ENCODE measurements around the gene FECH.

Gene FECH

GRCh38 chr18:57555134-57555533, 31.4 kb downstream of the FECH start:
- 100% methylated on average over 2 of the region's 2 CpGs for WGBS, 2 experiments
- Histone ChIP-seq H3K4me1 (ENCODE audit: control insufficient read depth, insufficient read depth, low read length) (no peaks in the 10 kb centered on the region), H3K9me3 (ENCODE audit: control insufficient read depth, low read length) (no peaks in the 10 kb centered on the region), H3K27ac (ENCODE audit: insufficient read depth, low read depth, low read length, poor library complexity, severe bottlenecking) (no peak overlapping the region), H3K27me3 (ENCODE audit: control insufficient read depth, insufficient read depth, low read length, poor library complexity, severe bottlenecking) (no peaks in the 10 kb centered on the region), H3K36me3 (ENCODE audit: control insufficient read depth, insufficient read depth, low read length) (peaks cover 11% of the 10 kb centered on the region), H3K4me3 (ENCODE audit: insufficient read depth, low read depth, low read length) (no peak overlapping the region)

- no peaks in the 10 kb centered on the region for H3K4me1 ChIP-seq (ENCODE audit: control insufficient read depth, insufficient read depth, low read length)
- no peaks in the 10 kb centered on the region for H3K9me3 ChIP-seq (ENCODE audit: control insufficient read depth, low read length)
- H3K27me3 ChIP-seq (ENCODE audit: control insufficient read depth, insufficient read depth, low read length, poor library complexity, severe bottlenecking), result no peaks in the 10 kb centered on the region
- no peak overlapping the region for H3K4me3 ChIP-seq (ENCODE audit: insufficient read depth, low read depth, low read length)
- H3K36me3 ChIP-seq (ENCODE audit: control insufficient read depth, insufficient read depth, low read length), result peaks cover 11% of the 10 kb centered on the region
- H3K27ac ChIP-seq (ENCODE audit: insufficient read depth, low read depth, low read length, poor library complexity, severe bottlenecking), result no peak overlapping the region
- 90 to 92% methylated on average over 10 of the region's 10 CpGs for WGBS, 2 experiments
These were observed 36.0 kb downstream of the FECH start for GRCh38 chr18:57550510-57550909.

- Histone ChIP-seq H3K27me3 (ENCODE audit: control insufficient read depth, insufficient read depth, low read length, poor library complexity, severe bottlenecking) (no peaks in the 10 kb centered on the region), H3K4me3 (ENCODE audit: insufficient read depth, low read depth, low read length) (no peak overlapping the region), H3K9me3 (ENCODE audit: control insufficient read depth, low read length) (no peaks in the 10 kb centered on the region), H3K36me3 (ENCODE audit: control insufficient read depth, insufficient read depth, low read length) (peaks cover 4% of the 10 kb centered on the region), H3K4me1 (ENCODE audit: control insufficient read depth, insufficient read depth, low read length) (no peaks in the 10 kb centered on the region), H3K27ac (ENCODE audit: insufficient read depth, low read depth, low read length, poor library complexity, severe bottlenecking) (no peak overlapping the region)
- 86 to 99% methylated on average over 4 of the region's 4 CpGs for WGBS, 2 experiments
These were observed 39.2 kb downstream of the FECH start for GRCh38 chr18:57547260-57547659.

GRCh38 chr18:57544936-57545660, 41.4 kb downstream of the FECH start:
- Histone ChIP-seq H3K27me3 (ENCODE audit: control insufficient read depth, insufficient read depth, low read length, poor library complexity, severe bottlenecking) (no peaks in the 10 kb centered on the region), H3K9me3 (ENCODE audit: control insufficient read depth, low read length) (no peaks in the 10 kb centered on the region), H3K27ac (ENCODE audit: insufficient read depth, low read depth, low read length, poor library complexity, severe bottlenecking) (no peak overlapping the region), H3K36me3 (ENCODE audit: control insufficient read depth, insufficient read depth, low read length) (no peaks in the 10 kb centered on the region), H3K4me1 (ENCODE audit: control insufficient read depth, insufficient read depth, low read length) (no peaks in the 10 kb centered on the region), H3K4me3 (ENCODE audit: insufficient read depth, low read depth, low read length) (no peak overlapping the region)
- 87 to 92% methylated on average over 8 of the region's 8 CpGs for WGBS, 2 experiments

GRCh38 chr18:57543560-57543959, 42.9 kb downstream of the FECH start:
- no peaks in the 10 kb centered on the region for H3K4me1 ChIP-seq (ENCODE audit: control insufficient read depth, insufficient read depth, low read length)
- no peak overlapping the region for H3K4me3 ChIP-seq (ENCODE audit: insufficient read depth, low read depth, low read length)
- H3K9me3 ChIP-seq (ENCODE audit: control insufficient read depth, low read length), result no peaks in the 10 kb centered on the region
- no peak overlapping the region for H3K27ac ChIP-seq (ENCODE audit: insufficient read depth, low read depth, low read length, poor library complexity, severe bottlenecking)
- no peaks in the 10 kb centered on the region for H3K27me3 ChIP-seq (ENCODE audit: control insufficient read depth, insufficient read depth, low read length, poor library complexity, severe bottlenecking)
- WGBS, 2 experiments, result 90 to 91% methylated on average over 8 of the region's 8 CpGs
- H3K36me3 ChIP-seq (ENCODE audit: control insufficient read depth, insufficient read depth, low read length), result no peaks in the 10 kb centered on the region

- H3K36me3 ChIP-seq (ENCODE audit: control insufficient read depth, insufficient read depth, low read length), result no peaks in the 10 kb centered on the region
- H3K4me1 ChIP-seq (ENCODE audit: control insufficient read depth, insufficient read depth, low read length), result no peaks in the 10 kb centered on the region
- 92 to 93% methylated on average over 17 of the region's 17 CpGs for WGBS, 2 experiments
- H3K27ac ChIP-seq (ENCODE audit: insufficient read depth, low read depth, low read length, poor library complexity, severe bottlenecking), result no peak overlapping the region
- H3K4me3 ChIP-seq (ENCODE audit: insufficient read depth, low read depth, low read length), result no peak overlapping the region
- no peaks in the 10 kb centered on the region for H3K27me3 ChIP-seq (ENCODE audit: control insufficient read depth, insufficient read depth, low read length, poor library complexity, severe bottlenecking)
- H3K9me3 ChIP-seq (ENCODE audit: control insufficient read depth, low read length), result no peaks in the 10 kb centered on the region
These were observed 43.6 kb downstream of the FECH start for GRCh38 chr18:57542812-57543427.

GRCh38 chr18:57542126-57542525, 44.4 kb downstream of the FECH start:
- H3K27ac ChIP-seq (ENCODE audit: insufficient read depth, low read depth, low read length, poor library complexity, severe bottlenecking), result no peak overlapping the region
- no peaks in the 10 kb centered on the region for H3K27me3 ChIP-seq (ENCODE audit: control insufficient read depth, insufficient read depth, low read length, poor library complexity, severe bottlenecking)
- H3K4me3 ChIP-seq (ENCODE audit: insufficient read depth, low read depth, low read length), result no peak overlapping the region
- no peaks in the 10 kb centered on the region for H3K36me3 ChIP-seq (ENCODE audit: control insufficient read depth, insufficient read depth, low read length)
- no peaks in the 10 kb centered on the region for H3K4me1 ChIP-seq (ENCODE audit: control insufficient read depth, insufficient read depth, low read length)
- 60 to 64% methylated on average over 4 of the region's 4 CpGs for WGBS, 2 experiments
- no peaks in the 10 kb centered on the region for H3K9me3 ChIP-seq (ENCODE audit: control insufficient read depth, low read length)

GRCh38 chr18:57539702-57540101, 46.8 kb downstream of the FECH start:
- Histone ChIP-seq H3K9me3 (ENCODE audit: control insufficient read depth, low read length) (no peaks in the 10 kb centered on the region), H3K27me3 (ENCODE audit: control insufficient read depth, insufficient read depth, low read length, poor library complexity, severe bottlenecking) (no peaks in the 10 kb centered on the region), H3K36me3 (ENCODE audit: control insufficient read depth, insufficient read depth, low read length) (no peaks in the 10 kb centered on the region), H3K4me3 (ENCODE audit: insufficient read depth, low read depth, low read length) (no peak overlapping the region), H3K27ac (ENCODE audit: insufficient read depth, low read depth, low read length, poor library complexity, severe bottlenecking) (no peak overlapping the region), H3K4me1 (ENCODE audit: control insufficient read depth, insufficient read depth, low read length) (peaks cover 4% of the 10 kb centered on the region)
- 95% methylated on average over 4 of the region's 4 CpGs for WGBS, 2 experiments

- no peak overlapping the region for H3K4me3 ChIP-seq (ENCODE audit: insufficient read depth, low read depth, low read length)
- no peaks in the 10 kb centered on the region for H3K9me3 ChIP-seq (ENCODE audit: control insufficient read depth, low read length)
- H3K27ac ChIP-seq (ENCODE audit: insufficient read depth, low read depth, low read length, poor library complexity, severe bottlenecking), result no peak overlapping the region
- H3K4me1 ChIP-seq (ENCODE audit: control insufficient read depth, insufficient read depth, low read length), result peaks cover 14% of the 10 kb centered on the region
- 94 to 99% methylated on average over 3 of the region's 3 CpGs for WGBS, 2 experiments
- H3K36me3 ChIP-seq (ENCODE audit: control insufficient read depth, insufficient read depth, low read length), result no peaks in the 10 kb centered on the region
- no peaks in the 10 kb centered on the region for H3K27me3 ChIP-seq (ENCODE audit: control insufficient read depth, insufficient read depth, low read length, poor library complexity, severe bottlenecking)
These were observed 47.9 kb downstream of the FECH start for GRCh38 chr18:57538614-57539013.

- Histone ChIP-seq H3K9me3 (ENCODE audit: control insufficient read depth, low read length) (no peaks in the 10 kb centered on the region), H3K27ac (ENCODE audit: insufficient read depth, low read depth, low read length, poor library complexity, severe bottlenecking) (peak overlapping the region; percentile 47), H3K27me3 (ENCODE audit: control insufficient read depth, insufficient read depth, low read length, poor library complexity, severe bottlenecking) (no peaks in the 10 kb centered on the region), H3K4me1 (ENCODE audit: control insufficient read depth, insufficient read depth, low read length) (peaks cover 30% of the 10 kb centered on the region), H3K4me3 (ENCODE audit: insufficient read depth, low read depth, low read length) (no peak overlapping the region), H3K36me3 (ENCODE audit: control insufficient read depth, insufficient read depth, low read length) (no peaks in the 10 kb centered on the region)
These were observed 52.0 kb downstream of the FECH start for GRCh38 chr18:57534511-57534909.
